Measurements from ENCODE around the gene CYP46A1.
A peak's percentile ranks its signal among the peaks of the same experiment; 100 is the strongest.

The CYP46A1 gene

GRCh38 chr14:99674776-99675381 is 9.2 kb upstream of the CYP46A1 start:
- DNase-seq = no peak

GRCh38 chr14:99675382-99675835 is 8.7 kb upstream of the CYP46A1 start:
- no peak for DNase-seq

GRCh38 chr14:99675951-99676350 is 8.1 kb upstream of the CYP46A1 start:
- no peak for DNase-seq

DNA sequence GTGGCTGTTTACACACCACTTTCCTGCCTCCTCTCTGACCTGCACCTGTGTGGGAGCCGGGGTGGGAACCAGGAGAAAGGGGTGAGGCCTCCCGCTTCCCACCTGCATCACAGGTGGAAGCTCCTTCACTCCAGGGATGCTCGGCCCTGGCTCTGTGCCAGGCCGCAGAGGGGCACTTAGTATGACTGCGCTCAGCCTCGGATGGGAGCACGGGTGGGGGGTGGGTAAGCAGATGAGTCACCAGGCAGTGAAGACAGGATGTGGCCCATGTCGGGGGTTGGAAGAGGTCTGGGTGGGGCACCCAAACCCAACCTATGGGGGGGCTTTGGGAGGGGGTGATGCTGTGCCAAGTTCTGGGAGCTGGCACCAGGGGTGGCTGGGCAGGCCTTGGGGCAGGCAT is 7.4 kb upstream of the CYP46A1 start:
- no peak for DNase-seq

DNA sequence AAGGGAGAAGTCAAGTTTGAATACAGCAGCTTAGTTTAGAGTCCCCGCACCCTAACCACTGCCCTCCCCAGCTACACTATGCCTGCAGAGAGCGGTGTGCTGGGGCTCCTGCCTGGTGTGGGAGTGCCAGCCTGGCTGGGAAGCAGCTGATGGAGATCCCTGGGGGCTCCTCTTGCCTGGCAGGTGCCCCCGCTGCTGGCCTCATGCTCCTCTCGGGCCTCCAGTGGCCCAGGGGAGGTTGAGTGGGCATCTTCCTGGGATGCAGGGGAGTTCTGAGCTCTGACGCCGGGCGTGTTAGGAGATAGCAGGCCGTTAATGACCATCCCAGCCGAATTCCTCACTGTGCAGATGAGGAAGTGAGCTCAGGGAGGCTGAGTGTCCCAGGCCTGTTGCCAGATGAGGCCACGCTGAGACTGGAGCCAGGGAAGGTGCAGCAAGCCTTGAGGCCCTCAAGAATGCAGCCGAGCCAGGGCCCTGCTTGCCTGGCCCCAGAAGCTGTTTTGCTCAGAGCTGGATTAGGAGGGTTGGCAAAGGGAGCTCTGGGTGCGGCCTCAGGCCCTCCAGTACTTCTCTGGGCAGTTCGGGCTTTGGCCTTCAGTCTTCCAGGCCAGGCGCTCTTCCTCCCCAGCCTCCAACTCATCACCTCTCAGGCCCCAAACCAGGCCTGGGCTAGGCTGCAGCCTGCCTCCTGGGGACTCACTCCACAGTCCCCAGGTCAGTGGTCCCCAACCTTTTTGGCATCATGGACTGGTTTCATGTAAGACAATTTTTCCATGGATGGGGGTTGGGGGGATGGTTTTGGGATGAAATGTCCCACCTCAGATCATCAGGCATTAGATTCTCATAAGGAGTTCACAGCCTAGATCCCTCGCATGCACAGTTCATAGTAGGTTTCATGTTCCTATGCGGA is 6.6 kb upstream of the CYP46A1 start:
- DNase-seq = no peak

GRCh38 chr14:99678198-99678597 is 5.9 kb upstream of the CYP46A1 start:
- DNase-seq = no peak

GRCh38 chr14:99679111-99679510 is 5.0 kb upstream of the CYP46A1 start:
- DNase-seq = no peak

GRCh38 chr14:99679543-99679942 is 4.6 kb upstream of the CYP46A1 start:
- no peak for DNase-seq

- no peak for DNase-seq
Measured at GRCh38 chr14:99679996-99680395, 4.1 kb upstream of the CYP46A1 start.

- no peak for DNase-seq
Measured at GRCh38 chr14:99681101-99681831, 2.8 kb upstream of the CYP46A1 start.

DNA sequence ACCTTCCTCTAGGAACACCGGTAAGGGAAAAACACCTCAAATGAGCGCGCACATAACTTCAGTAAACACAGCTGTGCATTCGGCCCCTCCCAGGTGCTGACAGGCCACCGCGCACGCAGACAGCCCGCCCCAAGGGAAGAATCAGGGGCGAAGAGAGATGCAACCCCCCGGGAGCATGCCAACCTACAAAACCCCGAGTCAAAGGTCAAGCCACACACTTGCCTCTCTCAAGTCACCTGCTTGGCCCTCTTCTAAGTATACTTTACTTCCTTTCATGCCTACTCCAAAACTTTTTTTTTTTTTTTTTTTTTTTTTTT is 2.3 kb upstream of the CYP46A1 start:
- no peak for DNase-seq

DNA sequence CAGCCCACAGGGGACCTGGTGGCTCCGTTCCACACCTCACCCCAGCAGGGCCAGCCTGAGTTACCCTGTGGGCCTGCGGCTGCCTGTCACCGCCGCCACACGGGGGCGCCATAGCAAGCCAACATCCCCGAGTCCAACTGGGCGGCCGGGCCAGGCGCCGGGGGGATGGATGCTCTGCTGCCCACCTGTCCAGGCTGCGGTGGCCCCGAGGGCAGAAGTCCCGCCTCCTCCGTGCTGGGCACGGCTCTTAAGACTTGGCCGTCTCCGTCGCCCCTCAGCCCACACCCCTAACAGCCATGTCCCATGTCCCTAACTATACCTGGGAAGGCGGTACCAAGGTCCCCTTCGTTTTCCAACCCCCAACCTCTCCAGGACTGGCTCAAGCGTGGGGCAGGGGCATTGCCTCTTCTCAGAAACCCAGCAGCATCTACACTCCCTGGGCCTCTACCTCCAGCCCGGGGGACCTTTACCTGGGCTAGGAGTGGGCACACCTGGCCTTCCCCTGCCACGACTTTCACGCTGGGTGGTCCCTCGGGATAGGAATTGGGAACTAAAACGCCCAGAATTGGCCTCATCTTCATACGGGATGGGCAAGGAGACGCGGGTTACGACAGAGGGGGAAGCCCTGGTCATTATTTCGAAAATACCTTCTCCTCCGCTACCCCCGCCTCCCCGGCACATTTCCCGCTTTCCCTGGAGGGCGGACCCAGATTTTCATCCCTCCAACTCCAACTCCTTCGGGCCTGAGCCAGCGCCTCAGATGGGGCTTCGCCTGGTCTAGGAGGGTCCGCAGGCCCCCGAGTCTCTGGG is 1.1 kb upstream of the CYP46A1 start:
- peak; percentile 60 for DNase-seq

DNA sequence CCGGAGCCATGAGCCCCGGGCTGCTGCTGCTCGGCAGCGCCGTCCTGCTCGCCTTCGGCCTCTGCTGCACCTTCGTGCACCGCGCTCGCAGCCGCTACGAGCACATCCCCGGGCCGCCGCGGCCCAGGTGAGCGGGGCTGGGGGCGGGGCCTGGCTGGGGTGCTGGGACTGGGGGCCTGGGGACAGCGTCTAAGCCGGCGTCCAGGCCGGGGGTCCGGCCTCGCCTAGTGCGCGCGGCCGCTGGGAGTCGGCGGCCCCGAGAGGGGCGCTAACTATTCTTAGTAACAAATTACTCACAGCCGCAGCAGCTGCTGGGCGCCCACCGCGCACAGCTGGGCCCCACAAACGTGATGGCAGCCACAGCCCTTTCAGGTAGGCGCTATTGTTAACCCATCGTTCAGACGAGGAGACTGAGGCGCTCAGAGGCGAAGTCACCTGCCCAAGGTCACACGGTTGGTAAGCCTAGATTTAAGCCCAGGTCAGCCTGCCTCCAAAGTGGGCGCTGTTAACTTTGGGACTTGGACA is 374 bp downstream of the CYP46A1 start:
- DNase-seq = no peak

- DNase-seq = no peak
Measured at GRCh38 chr14:99685151-99685591, 1.1 kb downstream of the CYP46A1 start.

GRCh38 chr14:99685596-99685995 is 1.5 kb downstream of the CYP46A1 start:
- DNase-seq = no peak

- no peak for DNase-seq
Measured at GRCh38 chr14:99686557-99687283, 2.6 kb downstream of the CYP46A1 start.

- DNase-seq = no peak
Measured at GRCh38 chr14:99687284-99688209, 3.4 kb downstream of the CYP46A1 start.

- no peak for DNase-seq
Measured at GRCh38 chr14:99688210-99688581, 4.1 kb downstream of the CYP46A1 start.

DNA sequence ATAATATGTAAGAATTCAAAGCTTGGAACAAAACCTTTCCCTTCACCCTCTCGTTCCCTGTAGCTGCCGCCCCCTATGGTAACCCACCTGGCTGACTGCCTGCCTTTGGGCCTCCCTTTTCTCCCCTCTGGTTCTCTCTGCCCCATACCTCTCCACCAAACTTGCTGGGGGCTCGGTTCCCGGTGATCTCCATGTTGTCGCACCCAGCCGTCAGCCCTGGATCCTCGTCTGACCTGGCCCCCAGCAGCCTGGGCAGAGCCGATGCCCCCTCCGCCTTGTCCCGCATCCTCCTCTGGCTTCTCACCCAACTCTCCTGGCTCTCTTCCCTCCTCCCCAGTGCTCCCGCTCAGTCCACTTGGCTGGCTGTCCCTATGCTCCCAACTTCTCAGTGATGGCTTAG is 4.5 kb downstream of the CYP46A1 start:
- DNase-seq = no peak

All from NCI-H1436 (cell line).